GM18867 (cell line): Measurements from ENCODE around the gene DOK6.
"Not testable (repeated sequence)": the region's sequence is repeated elsewhere in the genome, so short reads cannot be mapped to it uniquely, and the experiment has no call there.

Experiments
- ATAC-seq: cut with Tn5 transposase; IDR thresholded peaks from one replicate; pipeline ENCODE4 v1.9.1; 2021; ENCODE audit warnings: mild to moderate bottlenecking, moderate library complexity; ENCODE audit not compliant: unreplicated experiment

Gene DOK6

GRCh38 chr18:69400253-69400975, at the start of gene DOK6:
Gene DOK6 (plus strand): TSS chr18:69400888.
- no peak for ATAC-seq

GRCh38 chr18:69353023-69353422, 47.7 kb upstream of the DOK6 start:
- ATAC-seq = no peak

- no peak for ATAC-seq
These were observed 43.1 kb upstream of the DOK6 start for GRCh38 chr18:69357590-69357989.

GRCh38 chr18:69358212-69358895, 42.3 kb upstream of the DOK6 start:
- ATAC-seq = no peak

- not testable (repeated sequence) for ATAC-seq
These were observed 40.9 kb upstream of the DOK6 start for GRCh38 chr18:69359768-69360167.

- ATAC-seq = no peak
These were observed 35.8 kb upstream of the DOK6 start for GRCh38 chr18:69364930-69365329.

GRCh38 chr18:69365658-69366057, 35.0 kb upstream of the DOK6 start:
- no peak for ATAC-seq

GRCh38 chr18:69367104-69367503, 33.6 kb upstream of the DOK6 start:
- no peak for ATAC-seq

GRCh38 chr18:69371729-69372128, 29.0 kb upstream of the DOK6 start:
- no peak for ATAC-seq

- no peak for ATAC-seq
These were observed 20.4 kb upstream of the DOK6 start for GRCh38 chr18:69380324-69380723.

- ATAC-seq = no peak
These were observed 17.5 kb upstream of the DOK6 start for GRCh38 chr18:69383186-69383585.

- no peak for ATAC-seq
These were observed 13.5 kb upstream of the DOK6 start for GRCh38 chr18:69387186-69387585.

- no peak for ATAC-seq
These were observed 12.5 kb upstream of the DOK6 start for GRCh38 chr18:69388222-69388621.

GRCh38 chr18:69397096-69397495, 3.6 kb upstream of the DOK6 start:
- ATAC-seq = no peak

- ATAC-seq = no peak
These were observed 1.4 kb upstream of the DOK6 start for GRCh38 chr18:69399253-69399652.

GRCh38 chr18:69400976-69401225, 213 bp downstream of the DOK6 start:
- no peak for ATAC-seq

- ATAC-seq = no peak
These were observed 711 bp downstream of the DOK6 start for GRCh38 chr18:69401226-69401971.

GRCh38 chr18:69401972-69402532, 1.4 kb downstream of the DOK6 start:
- ATAC-seq = no peak

- no peak for ATAC-seq
These were observed 1.9 kb downstream of the DOK6 start for GRCh38 chr18:69402533-69402989.

- ATAC-seq = no peak
These were observed 7.8 kb downstream of the DOK6 start for GRCh38 chr18:69408522-69408921.

- no peak for ATAC-seq
These were observed 10.5 kb downstream of the DOK6 start for GRCh38 chr18:69411199-69411598.

GRCh38 chr18:69414184-69414583, 13.5 kb downstream of the DOK6 start:
- no peak for ATAC-seq
